ENCODE measurements around the gene ZNF669.
"Not testable (repeated sequence)": the region's sequence is repeated elsewhere in the genome, so short reads cannot be mapped to it uniquely, and the experiment has no call there.

Gene ZNF669

DNA sequence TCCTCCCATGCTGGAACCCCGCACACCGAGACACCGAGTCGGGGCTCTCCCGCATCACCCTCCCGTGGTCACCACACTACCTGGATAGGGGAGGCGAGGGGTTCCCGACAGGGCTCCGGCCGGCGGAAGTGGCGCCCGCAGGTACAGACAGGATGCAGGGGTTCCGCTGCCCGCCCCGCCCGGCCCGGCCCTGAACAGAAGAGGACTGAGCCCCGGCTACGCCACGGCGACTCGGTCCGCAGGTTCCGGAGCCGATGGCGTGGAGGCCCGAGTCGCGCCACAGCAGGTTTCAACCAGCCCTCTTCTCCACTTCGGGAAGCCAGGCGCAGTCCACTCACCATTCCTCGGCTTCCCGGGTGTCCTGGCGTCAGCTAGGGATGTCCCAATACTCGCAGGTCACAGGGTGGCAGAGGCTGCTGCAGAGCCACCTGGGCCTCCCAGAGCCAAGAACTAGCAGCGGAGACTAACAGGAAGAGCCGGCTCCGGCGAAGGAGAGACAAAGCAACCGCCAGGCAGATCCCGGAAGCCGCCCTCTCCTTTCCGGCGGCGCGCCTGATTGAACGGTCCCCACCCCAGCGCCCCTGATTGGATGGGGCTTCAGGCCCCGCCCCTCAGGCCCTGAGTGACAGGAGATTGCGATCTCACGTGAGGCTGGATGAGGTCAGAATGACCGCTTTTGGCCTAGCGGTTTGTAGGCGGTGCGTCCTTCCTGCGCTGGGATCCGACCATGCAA, at the start of gene ZNF669:
Gene ZNF669 (minus strand): TSS at position 498 of the 733 bp plus-strand sequence. CDS start 157 bp downstream, at position 341.
- DNase-seq = peak; percentile 97

DNA sequence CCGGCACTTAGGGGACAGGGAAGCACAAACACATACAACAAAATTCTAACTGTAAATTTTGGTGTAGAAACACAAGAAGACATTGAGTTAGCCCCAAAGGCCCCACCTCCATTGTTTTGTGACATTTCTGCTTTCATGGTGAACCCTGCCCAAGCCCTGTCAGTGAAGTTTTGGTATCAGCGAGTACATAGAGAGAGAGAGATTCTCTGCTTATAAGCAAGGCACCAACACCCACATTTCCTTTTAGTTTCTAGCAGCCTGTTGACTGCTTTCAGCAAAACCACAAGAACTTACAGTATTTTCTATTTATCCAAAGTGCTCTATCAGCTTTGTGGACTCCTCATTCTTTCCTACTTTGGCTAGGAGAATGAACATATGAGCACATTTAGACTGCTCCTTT, 43.6 kb upstream of the ZNF669 start:
- DNase-seq = no peak

DNA sequence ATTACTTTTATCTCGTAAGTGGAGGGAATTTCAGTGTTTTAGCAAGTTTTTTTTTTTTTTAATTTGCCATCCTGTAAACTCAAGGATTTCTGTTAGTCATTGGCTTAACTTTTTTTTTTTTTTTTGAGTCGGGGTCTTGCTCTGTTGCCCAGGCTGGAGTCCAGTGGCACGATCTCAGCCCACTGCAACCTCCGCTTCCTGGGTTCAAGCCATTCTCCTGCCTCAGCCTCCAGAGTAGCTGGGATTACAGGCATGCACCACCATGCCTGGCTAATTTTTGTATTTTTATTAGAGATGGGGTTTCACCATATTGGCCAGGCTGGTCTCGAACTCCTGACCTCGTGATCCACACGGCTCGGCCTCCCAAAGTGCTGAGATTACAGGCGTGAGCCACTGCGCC, 43.0 kb upstream of the ZNF669 start:
- not testable (repeated sequence) for DNase-seq

DNA sequence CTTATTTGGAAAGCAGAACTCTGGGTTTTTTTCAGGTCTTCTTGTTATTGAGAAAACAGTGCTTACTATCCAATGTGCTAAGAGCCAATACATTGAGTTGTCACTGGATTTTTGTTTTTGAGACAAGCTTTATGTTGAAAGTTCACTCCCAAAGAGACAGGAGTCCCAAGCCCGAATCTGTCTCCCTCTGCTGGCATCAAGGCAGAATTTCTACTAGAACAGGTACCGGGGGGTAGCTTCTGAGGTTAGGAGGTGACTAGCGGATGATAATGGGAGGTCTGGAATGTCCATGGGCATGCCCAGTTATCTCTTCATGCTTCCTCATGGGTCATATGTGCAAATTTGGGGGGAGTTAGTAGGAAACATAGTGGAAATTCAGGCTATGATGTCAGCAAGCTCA, 42.5 kb upstream of the ZNF669 start:
- DNase-seq = no peak

DNA sequence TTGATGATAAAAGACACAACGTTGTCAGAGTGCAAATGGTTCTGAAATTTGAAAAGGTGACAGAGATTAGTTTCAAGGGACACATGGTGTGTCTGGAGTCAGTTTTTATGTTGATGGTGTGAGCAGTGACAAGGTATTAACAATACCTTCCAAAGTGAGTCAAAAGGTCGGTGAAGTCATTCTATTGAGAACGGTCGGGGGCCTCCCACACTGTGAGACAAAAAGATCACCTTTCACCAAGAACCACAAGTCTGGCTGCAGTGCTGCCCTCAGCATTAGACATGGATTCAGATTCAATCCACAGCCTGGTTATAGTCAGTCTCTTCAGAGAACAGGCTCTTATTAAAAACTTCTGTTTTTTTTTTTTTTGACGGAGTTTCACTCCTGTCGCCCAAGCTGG, 41.1 kb upstream of the ZNF669 start:
- no peak for DNase-seq

DNA sequence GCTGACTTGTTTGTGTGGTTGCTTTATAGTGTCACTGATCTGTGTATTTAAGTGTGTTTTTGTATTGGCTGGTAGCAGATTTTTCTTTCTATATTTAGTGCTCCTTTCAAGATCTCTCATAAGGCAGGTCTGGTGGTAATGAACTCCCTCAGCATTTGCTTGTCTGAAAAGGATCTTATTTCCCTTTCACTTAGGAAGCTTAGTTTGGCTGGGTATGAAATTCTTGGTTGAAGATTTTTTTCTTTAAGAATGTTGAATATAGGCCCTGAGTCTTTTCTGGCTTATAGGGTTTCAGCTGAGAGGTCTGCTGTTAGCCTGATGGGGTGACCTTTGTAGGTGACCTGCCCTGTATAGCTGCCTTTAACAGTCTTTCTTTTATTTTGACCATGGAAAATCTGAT, 35.4 kb upstream of the ZNF669 start:
- not testable (repeated sequence) for DNase-seq

DNA sequence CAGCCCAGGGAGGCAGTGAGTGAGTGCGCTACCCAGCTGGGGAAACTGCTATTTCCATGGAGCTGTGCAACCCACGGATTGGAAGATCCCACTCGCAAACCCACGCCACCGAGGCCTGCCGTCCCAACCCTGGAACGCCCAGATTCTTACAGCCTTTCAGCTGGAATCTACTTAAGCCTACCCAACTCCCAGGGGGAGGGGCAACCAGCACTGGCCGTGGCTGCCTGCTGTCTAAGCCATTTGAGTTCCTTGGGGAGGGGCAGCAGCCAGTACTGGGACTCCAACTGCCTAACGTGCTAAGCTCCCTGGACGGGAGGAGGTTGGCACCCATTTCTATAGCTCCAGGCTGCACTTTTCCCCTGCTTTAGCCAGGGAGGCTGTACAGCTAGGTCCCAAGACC, 27.1 kb upstream of the ZNF669 start:
- no peak for DNase-seq

DNA sequence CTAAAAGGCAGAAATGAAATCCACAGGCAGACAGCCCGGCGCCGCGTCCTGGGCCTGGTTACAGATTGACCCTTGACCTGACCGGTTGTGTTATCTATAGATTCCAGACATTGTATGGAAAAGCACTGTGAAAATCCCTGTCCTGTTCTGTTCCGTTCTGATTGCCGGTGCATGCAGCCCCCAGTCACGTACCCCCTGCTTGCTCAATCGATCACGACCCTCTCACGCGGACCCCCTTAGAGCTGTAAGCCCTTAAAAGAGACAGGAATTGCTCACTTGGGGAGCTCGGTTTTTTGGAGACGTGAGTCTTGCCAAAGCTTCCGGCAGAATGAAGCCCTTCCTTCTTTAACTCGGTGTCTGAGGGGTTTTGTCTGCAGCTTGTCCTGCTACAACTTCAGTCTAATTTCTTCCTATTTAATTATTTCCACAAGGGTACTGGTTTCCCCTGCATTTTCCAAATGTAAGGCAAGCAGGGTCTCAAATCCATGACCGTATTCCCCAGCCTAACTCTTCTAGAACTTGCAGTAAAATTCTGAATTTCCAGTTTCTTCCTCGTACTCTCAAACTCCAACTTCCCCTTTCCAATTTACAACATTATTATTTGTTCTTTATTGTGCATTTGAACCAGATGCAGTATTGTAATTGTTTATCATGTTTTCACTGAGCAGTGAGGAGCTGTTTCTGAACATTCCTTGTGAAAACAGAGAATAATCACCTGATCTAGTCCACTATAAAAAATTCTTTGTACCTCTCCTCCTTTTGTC, 23.5 kb upstream of the ZNF669 start:
- not testable (repeated sequence) for DNase-seq

DNA sequence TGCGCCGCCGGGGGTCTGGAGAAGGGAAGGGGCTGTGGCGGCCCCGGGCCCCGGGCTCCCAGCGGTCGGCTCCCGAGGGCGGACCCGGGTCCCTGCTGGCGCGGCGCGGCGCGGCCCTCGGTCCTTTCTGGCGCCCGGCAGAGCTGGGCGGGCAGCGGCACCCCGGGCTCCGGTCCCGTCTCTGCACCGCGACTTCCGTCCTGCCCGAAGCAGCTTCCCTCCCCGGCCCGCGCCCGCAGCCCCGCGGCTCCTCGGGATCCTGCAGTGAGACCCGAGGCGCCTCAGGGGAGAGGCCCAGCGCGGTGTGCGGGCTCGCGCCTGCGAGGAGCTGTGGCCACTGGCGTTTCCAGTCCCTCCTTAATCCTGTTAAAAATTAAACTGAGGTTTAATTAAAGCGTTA, 22.4 kb upstream of the ZNF669 start:
- not testable (repeated sequence) for DNase-seq

DNA sequence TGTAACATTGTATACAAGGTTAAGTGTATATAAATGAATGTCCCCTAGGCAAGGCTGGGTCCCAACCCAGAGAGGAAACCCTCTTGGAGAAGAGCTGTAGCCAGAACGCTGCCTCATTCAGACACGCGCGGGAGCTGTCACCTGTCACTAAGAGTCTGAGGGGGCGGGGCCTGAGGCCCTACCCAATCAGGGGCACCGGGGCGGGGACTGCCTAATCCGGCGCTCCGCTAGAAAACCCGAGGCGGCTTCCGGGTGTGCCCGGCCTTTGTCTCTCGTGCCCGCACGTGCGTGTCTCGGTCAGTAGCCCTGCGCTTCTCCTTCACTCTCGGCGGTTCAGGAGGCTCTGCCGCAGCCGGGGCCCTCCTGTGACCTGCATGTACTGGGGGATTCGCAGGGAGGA, 22.0 kb upstream of the ZNF669 start:
- DNase-seq = not testable (repeated sequence)

DNA sequence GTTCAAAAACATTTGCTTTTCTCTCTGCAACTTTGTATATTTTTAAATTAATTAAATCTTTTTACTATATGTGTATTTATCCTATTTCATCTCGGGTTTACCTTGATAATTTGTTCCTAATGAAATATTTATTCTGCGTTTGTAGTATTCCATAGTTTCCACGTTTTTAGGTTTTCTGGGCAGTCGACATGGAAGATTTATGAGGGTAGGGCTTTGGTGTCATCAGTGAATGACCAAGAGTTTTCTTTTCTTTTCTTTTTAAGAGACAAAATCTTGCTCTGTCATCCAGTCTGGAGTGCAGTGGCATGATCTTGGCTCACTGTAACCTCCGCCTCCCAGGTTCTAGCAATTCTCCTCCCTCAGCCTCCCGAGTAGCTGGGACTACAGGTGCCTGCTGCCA, 17.2 kb upstream of the ZNF669 start:
- DNase-seq = no peak

DNA sequence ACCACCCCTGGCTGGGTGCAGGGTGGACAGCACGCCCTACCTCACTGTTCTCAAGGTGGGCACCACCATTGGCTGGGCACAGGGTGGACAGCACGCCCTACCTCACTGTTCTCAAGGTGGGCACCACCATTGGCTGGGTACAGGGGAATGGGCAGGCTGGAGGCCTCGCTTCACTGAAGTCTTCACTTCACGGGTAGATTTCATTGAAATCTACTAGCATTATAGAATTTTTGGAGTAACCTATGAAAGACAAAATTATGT, 16.2 kb upstream of the ZNF669 start:
- DNase-seq = not testable (repeated sequence)

DNA sequence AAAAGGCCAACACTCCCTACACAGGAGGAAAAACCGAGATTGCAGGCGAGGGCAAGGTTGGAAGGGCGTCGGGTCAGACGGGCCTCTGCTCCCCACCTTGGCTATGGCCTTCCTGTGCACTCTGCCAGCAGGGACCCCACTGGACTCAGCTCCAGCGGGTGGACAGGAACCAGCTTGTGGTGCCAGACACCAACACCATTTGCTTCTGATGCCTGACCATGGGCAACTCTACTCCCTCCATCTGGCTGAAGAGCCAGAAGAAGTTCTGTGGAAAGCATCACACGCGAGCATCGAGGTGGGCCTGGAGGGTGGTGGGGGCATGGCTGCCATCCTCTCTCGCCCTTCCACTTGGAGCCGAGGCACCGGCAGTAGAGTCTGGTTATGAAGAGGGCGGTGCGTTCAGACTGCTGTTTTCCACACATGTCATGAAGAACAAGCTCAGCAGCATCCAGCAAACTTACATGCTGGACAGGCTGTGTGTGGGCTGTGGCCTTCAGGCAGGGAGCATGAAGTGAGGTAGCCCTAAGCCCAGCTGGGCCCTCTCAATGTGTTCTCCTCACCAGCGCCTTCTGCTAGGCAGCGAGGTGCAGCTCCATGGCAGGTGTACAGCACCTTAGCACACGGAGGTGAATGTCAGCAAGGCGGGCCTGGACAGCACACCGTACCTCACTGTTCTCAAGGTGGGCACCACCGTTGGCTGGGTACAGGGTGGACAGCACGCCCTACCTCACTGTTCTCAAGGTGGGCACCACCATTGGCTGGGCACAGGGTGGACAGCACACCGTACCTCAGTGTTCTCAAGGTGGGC, 15.6 kb upstream of the ZNF669 start:
- no peak for DNase-seq

DNA sequence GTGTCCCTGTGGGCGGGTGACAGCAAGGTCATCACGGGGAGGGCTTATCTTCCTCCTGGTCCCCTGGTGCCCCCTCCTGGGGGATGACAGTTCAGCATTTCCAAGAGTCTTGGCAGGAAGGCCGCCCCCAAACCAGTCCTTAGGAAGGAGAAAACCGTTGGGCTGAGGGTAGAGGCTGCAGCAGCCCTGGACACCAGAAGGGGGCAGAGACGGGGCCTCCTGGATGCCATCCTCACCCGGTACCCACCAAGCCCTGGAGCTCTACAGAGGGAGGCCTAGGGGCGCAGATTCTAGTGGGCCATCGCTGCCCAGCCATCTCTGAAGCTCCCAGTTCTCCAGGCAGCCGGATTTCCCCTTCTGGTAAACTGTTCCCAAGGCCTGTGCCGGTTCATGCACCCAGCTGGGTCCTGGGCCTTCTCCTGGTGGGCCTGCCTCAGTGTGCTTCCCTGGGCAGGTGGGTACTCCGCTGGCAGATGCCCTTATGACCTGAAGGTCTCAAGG, 14.8 kb upstream of the ZNF669 start:
- peak in 1 of 2 experiments; percentile 26 for DNase-seq

DNA sequence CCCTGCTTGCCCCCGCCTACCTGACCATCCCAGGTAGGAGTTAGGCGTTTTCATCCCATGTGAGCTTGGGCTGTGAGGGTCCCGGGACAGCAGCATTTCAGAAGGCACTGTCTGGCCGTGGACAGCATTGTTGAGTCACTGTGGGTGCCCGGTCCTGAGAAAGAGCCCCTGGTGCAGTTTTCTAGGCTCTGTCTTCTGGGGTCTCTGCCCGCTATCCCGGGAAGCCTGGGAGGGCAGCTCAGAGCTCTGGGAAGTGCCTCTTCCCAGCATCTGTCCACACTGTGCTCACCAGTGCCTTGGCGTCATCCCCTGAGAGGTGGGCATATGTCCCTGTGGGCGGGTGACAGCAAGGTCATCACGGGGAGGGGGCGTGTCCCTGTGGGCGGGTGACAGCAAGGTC, 11.4 kb upstream of the ZNF669 start:
- DNase-seq = no peak

DNA sequence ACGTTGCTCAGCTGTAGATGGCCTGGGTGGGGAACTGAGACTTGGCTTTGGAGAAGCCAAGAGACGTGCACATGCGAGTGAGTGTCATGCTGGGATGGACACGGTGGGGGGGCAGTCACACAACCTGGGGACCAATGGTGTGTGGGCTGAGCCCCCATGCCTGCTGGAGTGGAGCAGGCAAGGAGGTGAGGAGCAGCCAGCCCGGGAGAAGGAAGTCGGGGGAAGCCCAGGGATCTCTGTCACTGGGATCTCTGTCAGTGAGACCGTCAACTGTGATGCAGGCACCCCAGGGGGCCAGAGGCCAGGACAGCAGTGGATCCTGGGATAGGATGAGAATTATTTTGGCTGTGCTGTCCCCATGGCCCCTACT, 11.0 kb upstream of the ZNF669 start:
- DNase-seq = no peak

DNA sequence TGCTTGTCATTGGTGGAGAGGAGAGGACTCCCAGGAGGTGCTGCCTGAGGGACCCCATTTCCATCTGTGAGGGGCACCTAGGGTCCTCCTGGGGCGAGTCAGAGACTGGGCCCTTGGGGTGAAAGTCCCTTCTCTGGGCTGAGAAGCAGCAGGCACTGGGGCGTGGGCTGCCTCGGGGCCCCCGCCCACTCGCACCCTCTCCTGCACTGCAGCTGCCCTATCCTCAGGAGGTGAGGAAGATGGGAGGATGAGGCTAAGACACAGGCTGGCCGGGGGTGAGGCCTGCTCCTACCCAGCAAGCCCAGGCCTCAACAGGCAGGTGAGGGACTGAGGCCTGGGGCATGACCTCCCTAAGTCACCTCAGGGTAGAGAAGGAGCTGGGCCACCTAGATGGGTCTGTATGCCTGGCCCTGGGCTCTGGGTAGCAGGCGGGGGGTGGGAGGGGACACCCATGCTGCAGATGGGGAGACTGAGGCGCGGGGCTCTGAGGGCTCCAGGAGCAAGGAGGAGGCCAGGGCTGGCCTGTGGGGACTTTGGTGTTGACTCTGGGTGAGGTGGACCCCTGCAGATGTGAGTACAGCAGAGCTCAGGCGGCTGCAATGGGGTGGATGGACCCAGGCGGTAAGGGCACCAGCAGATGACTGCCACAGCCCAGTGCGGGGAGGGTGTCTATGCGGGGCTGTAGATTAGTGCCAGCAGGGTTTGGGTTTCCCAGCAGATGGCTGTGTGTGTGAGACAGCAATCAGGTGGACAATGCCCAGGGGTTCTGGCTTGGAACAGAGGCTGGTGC, 10.4 kb upstream of the ZNF669 start:
- DNase-seq = no peak

DNA sequence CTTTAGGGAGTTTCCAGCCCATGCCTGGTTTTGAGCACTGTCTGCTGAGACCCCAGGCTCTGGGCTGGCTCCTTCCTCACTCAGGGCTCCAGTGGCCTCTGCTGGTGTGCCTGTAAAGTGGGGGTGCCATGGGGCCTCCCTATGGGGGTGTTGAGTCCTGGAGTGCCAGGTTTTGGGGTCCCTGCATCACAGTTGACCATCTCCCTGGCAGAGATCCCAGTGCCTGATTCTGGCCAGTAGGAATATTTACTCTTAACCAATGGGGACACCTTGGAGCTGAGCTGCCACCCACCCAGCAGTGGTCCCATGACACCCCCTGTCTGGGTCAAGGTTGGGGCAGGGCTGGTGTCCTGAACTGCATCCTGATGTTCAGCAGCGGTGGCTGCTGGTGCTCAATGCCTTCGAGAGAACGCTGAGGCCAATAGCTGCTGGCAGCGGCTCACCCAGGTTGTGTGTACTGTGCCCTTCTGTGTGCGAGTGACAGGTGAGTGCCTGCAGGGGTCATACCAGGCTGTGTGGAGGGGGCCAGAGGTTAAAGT, 9.6 kb upstream of the ZNF669 start:
- no peak for DNase-seq

DNA sequence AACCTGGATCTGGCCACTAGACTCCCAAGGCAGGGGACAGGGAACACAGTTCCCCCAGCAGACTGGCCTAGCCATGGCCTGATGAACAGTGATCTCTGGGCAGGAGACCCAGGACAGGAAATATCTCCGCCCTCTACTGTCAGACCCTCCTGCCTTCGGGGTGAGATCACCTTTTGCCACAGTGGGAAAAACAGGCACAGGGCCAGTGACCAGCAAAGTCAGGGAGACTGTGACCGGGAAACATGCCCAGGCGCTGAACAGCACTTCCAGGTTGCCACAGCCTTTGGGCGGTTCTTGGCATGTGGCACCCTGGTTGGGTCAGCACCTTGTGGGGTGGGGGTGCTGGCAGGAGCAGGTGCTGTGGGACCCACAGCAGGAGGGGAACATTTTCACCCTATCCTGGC, 8.9 kb upstream of the ZNF669 start:
- DNase-seq = peak in 1 of 2 experiments; percentile 26

DNA sequence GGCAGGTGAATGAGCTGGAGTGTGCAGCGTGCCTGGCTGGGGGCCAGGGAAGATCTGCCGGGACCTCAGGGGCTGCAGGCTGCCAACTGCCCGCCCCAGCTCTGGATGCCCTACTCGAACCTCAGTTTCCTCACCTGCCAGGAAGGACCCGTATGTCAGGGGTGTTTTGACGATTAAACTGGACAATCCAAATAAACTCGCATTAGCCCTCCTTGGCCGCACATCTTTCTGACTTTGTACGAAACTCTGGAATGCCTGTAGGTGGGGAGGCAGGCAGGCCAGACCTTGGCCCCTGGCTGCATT, 8.3 kb upstream of the ZNF669 start:
- DNase-seq = no peak

DNA sequence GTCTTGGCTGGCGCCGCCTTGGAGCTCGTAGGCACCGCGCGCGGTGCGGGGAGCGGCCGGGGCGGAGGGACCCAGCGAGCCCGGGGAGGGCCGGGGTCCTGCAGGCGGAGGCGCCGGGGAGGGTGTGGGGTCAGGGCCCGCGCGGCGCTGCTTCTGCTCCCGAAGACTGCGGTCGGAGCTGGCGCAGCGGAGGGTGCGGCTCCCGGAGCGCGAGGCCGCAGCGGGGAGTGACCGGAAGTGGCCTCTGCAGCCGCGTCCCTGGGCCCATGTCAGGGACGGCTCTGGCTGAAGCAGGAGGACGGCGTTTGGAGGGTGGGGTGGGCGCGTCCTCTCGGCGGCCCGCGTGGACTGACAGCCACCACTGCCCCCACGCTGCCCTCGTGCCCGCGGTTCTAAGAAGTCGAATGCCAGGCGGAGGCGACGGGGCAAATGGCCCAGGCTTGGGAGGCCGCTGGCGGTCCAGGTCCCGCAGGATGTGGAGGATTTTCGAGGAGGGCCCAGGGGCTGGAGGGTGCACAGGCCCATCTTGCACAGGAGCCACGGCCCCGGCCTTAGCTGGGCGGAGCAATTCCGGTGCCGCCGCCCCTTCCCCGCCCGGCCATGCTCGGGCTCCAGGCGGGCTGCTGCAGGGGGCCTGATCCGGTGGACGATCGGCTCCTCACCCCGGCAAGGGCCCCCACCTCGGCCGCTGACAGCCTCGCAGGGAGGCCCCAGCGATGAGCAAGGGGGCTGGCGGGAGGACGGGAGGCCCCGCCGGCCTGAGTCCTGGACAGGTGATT, 7.7 kb upstream of the ZNF669 start:
- peak in 1 of 2 experiments; percentile 11 for DNase-seq

DNA sequence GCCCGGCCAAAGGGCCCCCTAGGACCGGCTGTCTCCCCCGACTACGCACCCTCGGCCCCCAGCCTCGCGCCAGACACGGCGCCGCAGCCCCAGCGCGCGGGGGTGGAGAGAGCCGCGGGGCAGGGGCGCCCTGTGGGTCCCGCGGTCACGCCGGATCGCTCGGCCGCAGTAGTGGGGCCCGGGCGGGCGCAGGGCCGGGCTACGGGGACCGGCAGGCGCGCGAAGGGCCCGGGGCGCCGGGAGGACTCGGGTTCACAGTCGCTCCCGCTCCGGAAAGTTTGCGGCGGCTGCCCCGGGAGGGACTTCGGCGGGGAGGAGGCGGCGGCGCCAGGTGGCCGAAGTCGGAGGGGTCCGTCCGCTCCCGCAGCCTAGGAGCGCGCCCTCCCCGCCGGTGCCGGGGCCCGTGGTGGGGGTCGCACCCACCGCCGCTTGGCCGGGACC, 7.1 kb upstream of the ZNF669 start:
- no peak for DNase-seq
